ENCODE measurements around the gene ACSBG1. TPM values are rescaled to one million over a fixed set of nuclear protein-coding genes. Genes with fewer than 3 reads are reported as not detected.

The ACSBG1 gene
- total RNA-seq, 1 donor from 2014 or later, result 0.07 TPM

DNA sequence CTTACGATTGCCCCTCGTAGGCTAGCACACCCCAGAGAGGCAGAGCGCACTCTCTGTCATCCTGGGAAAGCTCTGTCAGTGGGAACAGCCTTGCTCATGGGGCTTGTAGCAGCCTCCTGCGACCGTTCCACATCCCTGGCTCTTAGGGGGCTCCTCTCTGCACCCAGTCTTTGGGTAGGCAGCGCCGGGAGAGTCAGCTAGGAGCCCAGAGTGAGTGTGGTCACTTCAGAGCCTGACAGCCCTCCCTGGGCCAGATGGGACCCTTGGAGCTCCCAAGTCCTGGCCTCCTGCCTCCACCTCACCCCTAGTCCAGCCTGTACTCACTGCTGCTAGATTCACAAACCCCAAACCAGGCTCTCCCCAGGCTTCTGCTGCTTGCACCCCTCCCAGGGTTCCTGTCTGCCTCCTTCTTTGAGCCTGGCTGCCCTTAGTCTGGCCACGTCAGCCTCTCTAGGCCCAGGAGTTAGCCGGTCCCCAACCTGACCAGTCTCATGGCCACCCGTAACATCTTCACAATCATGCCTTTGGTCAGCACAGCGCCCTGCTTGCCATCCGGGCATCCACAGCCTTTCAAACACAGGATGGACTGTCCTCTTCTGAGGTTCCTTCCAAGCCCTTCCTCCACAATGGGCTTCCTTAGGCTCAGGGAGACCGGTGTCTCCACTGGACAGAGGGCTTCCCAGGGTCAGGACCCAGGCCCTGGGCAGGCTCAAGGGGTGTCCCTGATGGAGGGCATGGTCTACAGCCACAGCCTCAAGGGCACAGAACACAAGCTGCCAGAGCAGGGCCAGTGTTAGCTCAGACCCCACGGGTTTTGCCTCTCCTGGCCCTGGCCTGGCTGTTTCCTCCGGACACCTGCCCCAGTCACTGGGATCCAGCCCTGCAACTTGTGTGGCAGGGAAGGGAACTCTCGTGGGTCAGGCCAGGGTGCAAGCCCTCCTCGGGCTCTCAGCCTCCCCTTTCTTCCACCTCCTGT lies 4.6 kb downstream of the ACSBG1 start:
- intact Hi-C loops (cut with micrococcal nuclease), result no loop called here
- TF ChIP-seq CTCF (IDR thresholded peaks at IDR 0.05), result no peak
- Mint-ChIP-seq H3K4me3 (no peak overlapping the region), H3K36me3 (ENCODE audit: low read depth) (no peaks in the 10 kb centered on the region), H3K27me3 (peaks cover 8% of the 10 kb centered on the region), H3K9me3 (no peaks in the 10 kb centered on the region), H3K4me1 (no peaks in the 10 kb centered on the region), H3K27ac (no peak overlapping the region)
- DNase-seq (no peak), ATAC-seq (ENCODE audit: low read depth) (no peak)
- CTCF ChIA-PET, result no interaction called here
- POLR2A ChIA-PET, result no interaction called here

DNA sequence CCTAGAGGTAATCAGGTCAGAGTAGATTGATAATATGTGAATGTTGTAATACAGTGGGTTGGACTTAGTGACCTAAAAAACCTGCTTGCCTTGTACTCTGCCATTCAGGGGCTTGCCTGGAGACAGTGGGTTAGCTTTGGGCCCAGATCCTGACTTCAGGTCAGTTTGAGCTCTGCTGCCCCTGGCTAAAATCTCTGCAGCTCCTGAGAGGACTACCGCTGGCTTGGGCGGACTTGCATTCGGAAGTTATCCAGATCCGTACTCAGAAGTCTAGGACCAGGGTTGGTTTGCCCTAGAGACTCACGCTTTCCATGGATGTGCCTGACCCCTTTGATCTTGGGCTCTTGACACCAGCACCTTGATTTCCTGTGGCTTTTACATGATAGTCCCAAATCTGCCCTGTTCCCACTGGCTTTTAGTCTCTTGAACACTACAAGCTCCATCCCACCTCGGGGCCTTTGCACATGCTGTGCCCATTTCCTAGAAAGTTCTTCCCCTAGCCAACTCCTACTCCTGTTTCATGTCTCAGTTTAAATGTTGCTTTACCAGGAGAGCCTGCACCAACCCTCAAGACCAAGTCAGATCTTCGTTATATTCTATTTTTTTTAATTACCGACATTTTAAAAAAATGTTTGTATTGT lies 5.9 kb downstream of the ACSBG1 start:
- ChIA-PET POLR2A (no interaction called here), CTCF (no interaction called here)
- Mint-ChIP-seq H3K27ac (no peak overlapping the region), H3K27me3 (peaks cover 4% of the 10 kb centered on the region), H3K4me1 (no peaks in the 10 kb centered on the region), H3K4me3 (no peak overlapping the region), H3K9me3 (no peaks in the 10 kb centered on the region), H3K36me3 (ENCODE audit: low read depth) (no peaks in the 10 kb centered on the region)
- ATAC-seq (ENCODE audit: low read depth), result no peak
- intact Hi-C loops (cut with micrococcal nuclease), result no loop called here
- no peak for TF ChIP-seq CTCF (IDR thresholded peaks at IDR 0.05)
- DNase-seq, result no peak

DNA sequence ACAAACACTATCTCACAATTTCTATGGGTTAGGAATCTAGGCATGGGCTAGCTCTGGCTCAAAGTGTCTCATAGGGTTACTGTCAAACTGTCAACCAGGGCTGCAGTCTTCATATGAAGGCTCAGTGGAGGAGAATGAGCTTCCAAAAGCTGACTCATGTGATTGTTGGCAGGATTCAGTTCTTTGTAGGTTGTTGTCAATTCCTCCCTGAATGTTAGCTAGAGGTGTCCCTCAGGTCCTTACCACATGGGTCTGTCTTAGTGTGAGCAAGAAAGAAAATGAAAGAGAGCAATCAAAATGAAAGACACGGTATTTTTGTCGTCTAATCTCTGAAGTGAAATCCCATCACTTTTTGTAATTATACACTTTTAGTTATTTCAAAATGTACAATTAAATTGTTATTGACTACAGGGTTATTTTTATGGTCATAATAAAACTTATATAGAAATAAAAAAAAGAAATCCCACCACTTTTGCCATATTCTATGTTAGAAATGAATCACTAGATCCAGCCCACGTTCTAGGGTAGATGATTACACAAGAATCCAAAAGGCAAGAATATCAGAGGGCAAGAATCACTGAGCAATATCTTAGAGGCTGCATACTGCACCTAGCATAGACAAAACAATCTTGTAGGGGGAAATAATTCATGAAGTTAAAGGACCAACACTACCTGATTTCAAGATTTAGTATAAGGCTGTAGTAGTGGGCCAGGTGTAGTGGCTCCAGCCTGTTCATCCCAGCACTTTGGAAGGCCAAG lies 8.4 kb downstream of the ACSBG1 start:
- no peaks in the 10 kb centered on the region for H3K9me3 Mint-ChIP-seq
- DNase-seq, result no peak
- no peak overlapping the region for H3K4me3 Mint-ChIP-seq
- no peak for TF ChIP-seq CTCF (IDR thresholded peaks at IDR 0.05)
- intact Hi-C loops (cut with micrococcal nuclease), result no loop called here
- H3K4me1 Mint-ChIP-seq, result no peaks in the 10 kb centered on the region
- H3K27ac Mint-ChIP-seq, result no peak overlapping the region
- peaks cover 1% of the 10 kb centered on the region for H3K27me3 Mint-ChIP-seq
- CTCF ChIA-PET, result interaction anchor here (1.2 kb wide), 1 partner anchor 117 kb away, joined by 3 read pairs; no protein-coding TSS in a partner anchor
- POLR2A ChIA-PET, result no interaction called here
- no peak for ATAC-seq (ENCODE audit: low read depth)
- H3K36me3 Mint-ChIP-seq (ENCODE audit: low read depth), result no peaks in the 10 kb centered on the region

GRCh38 chr15:78224023-78224411 lies 10.3 kb downstream of the ACSBG1 start:
- H3K4me3 Mint-ChIP-seq, result no peak overlapping the region
- intact Hi-C loops (cut with micrococcal nuclease), result no loop called here
- DNase-seq (no peak), ATAC-seq (ENCODE audit: low read depth) (no peak)
- no peaks in the 10 kb centered on the region for H3K27me3 Mint-ChIP-seq
- no peaks in the 10 kb centered on the region for H3K9me3 Mint-ChIP-seq
- TF ChIP-seq CTCF (IDR thresholded peaks at IDR 0.05), result no peak
- ChIA-PET CTCF (interaction anchor here (1.6 kb wide), 1 partner anchor 29 kb away, joined by 6 read pairs; no protein-coding TSS in a partner anchor), POLR2A (no interaction called here)
- H3K27ac Mint-ChIP-seq, result no peak overlapping the region
- no peaks in the 10 kb centered on the region for H3K4me1 Mint-ChIP-seq
- H3K36me3 Mint-ChIP-seq (ENCODE audit: low read depth), result no peaks in the 10 kb centered on the region

Measured in activated B cell treated with CpG ODN at 0.5 μM for 24 hours (primary cell).